Adrenal gland (tissue), 12 donors: ENCODE data around the gene ZFP1. TPM values are rescaled to one million over a fixed set of nuclear protein-coding genes. Genes with fewer than 3 reads are reported as not detected.
A peak's percentile ranks its signal among the peaks of the same experiment; 100 is the strongest.
"Not testable (repeated sequence)": the region's sequence is repeated elsewhere in the genome, so short reads cannot be mapped to it uniquely, and the experiment has no call there.

Source experiments
- DNase-seq, 7 donors: peaks; one replicate each; pipeline ENCODE4 v3.0.0-alpha.2; 2019 to 2020
- H3K27ac ChIP-seq, 5 donors: fragments of 200-600 bp; sonication (generic) in 4 of 5; 1 replicate in 3 of 5; 2 replicates in 2 of 5; pipeline versions ENCODE4 v1.5.1 to v1.8.0; 2016 to 2020; ENCODE audit warnings: mild to moderate bottlenecking in 1 of 5
- H3K27me3 ChIP-seq: fragments of 200-600 bp; 2 replicates; pipeline ENCODE4 v1.8.0; 2021
- H3K36me3 ChIP-seq, 2 donors: fragments of 200-600 bp; replicated peaks in 1 of 2; 1 replicate in 1 of 2; 2 replicates in 1 of 2; pipeline versions ENCODE4 v1.5.1 to v1.8.0; 2018 to 2022
- H3K4me1 ChIP-seq, 2 donors: fragments of 200-600 bp; replicated peaks in 1 of 2; 1 replicate in 1 of 2; 2 replicates in 1 of 2; pipeline versions ENCODE4 v1.5.1 to v1.8.0; 2018 to 2021
- H3K4me3 ChIP-seq, 4 donors: fragments of 200-600 bp; sonication (generic) in 3 of 4; one replicate each; pipeline ENCODE4 v1.5.1; 2016 to 2018
- H3K9me3 ChIP-seq, 3 donors: fragments of 200-600 bp; sonication (generic) in 1 of 3; replicated peaks in 1 of 3; 1 replicate in 2 of 3; 2 replicates in 1 of 3; pipeline versions ENCODE4 v1.5.1 to v1.8.0; 2016 to 2021
- CTCF ChIP-seq, 6 experiments: fragments of 450-650 bp in 4 of 6; fragments of 200-600 bp in 2 of 6; sonication (generic) in 1 of 6; IDR thresholded peaks; 1 replicate in 5 of 6; 2 replicates in 1 of 6; pipeline versions ENCODE4 v1.5.1 to v1.8.0; 2016 to 2021; ENCODE audit warnings: antibody characterized with exemption in 6 of 6, mild to moderate bottlenecking in 2 of 6, moderate library complexity in 1 of 6
- POLR2A ChIP-seq, 2 donors: fragments of 450-650 bp; IDR thresholded peaks; one replicate each; pipeline ENCODE4 v1.6.1; 2017; ENCODE audit warnings: antibody characterized with exemption in 2 of 2, mild to moderate bottlenecking in 2 of 2, moderate library complexity in 1 of 2
- WGBS, 4 donors: extraction: QIAGEN DNeasy Blood & Tissue Kit in 2 of 4; methylation state at CpG; one replicate each; pipeline versions ENCODE4 v1.1.5 to v1.1.7; 2013 to 2017; 5-methylcytosine and 5-hydroxymethylcytosine counted together
- intact Hi-C, 2 donors: fragments of 100-400 bp; cut with DNase I; formaldehyde crosslinking; loops; one replicate each; pipeline versions ENCODE4 v1.14.1 to v1.15.0; 2022 to 2023
- polyA plus RNA-seq, 3 donors: library from polyadenylated mRNA; stranded (reverse); fragments of 200-250 nt in 2 of 3; fragments of 350-450 nt in 1 of 3; fragmentation: Illumina TruSeq in 1 of 3; extraction: RNeasy Lipid Tissue Mini Kit (QIAGEN cat#74804) in 1 of 3; gene quantifications; one replicate each; pipeline ENCODE4 v1.2.3, GENCODE V29; 2013 to 2014
- total RNA-seq, 9 donors: library from RNA; depleted of rRNA in 4 of 9; stranded (reverse); fragments of >200 nt in 4 of 9; fragments of 120-200 nt in 1 of 9; fragmentation: NEBNext Ultra II Directional in 1 of 9; extraction: Animal tissue kit (Norgen Biotek cat#: 25700) in 1 of 9; gene quantifications; one replicate each; pipeline versions ENCODE4 v1.1.0 to v1.2.4, GENCODE V29; 2013 to 2023
- donor health status: healthy with polysubstance abuse.
- donor health status: Bipolar disorder and iron deficiency.
- donor health status: DM: yes; HTN: yes; CAD: no.
- donor health status: DM: no; HTN: no; CAD: no.
- donor health status: DM: no; HTN: no; CAD: no.
- donor health status: DM: yes; HTN: yes; CAD: no.

The ZFP1 gene
- total and polyA plus RNA-seq, 12 donors: 4.5 to 15.1 (median 8.7) TPM

GRCh38 chr16:75121949-75122568, 26.3 kb upstream of the ZFP1 start:
- intact Hi-C loops: no loop called here
- 95 to 98% (median 96%) methylated on average over 6 of the region's 6 CpGs for WGBS, 4 donors

GRCh38 chr16:75122609-75123008, 25.7 kb upstream of the ZFP1 start:
- H3K27me3 ChIP-seq: no peaks in the 10 kb centered on the region
- WGBS, 4 donors: 88 to 97% (median 94%) methylated on average over 1 of the region's 1 CpG
- intact Hi-C loops: no loop called here
- peaks cover 4 to 8% (median 4%) of the 10 kb centered on the region in 3 donors for H3K9me3 ChIP-seq
- H3K36me3 ChIP-seq: no peaks in the 10 kb centered on the region
- H3K4me3 ChIP-seq: no peak overlapping the region
- H3K27ac ChIP-seq: no peak overlapping the region
- H3K4me1 ChIP-seq: no peaks in the 10 kb centered on the region
- no peak for DNase-seq
- TF ChIP-seq CTCF (IDR thresholded peaks at IDR 0.05) (no peak), POLR2A (IDR thresholded peaks at IDR 0.05) (no peak)

More at GRCh38 chr16:75121949-75122568, 26.3 kb upstream of the ZFP1 start:
- H3K9me3 ChIP-seq: peaks cover 4 to 7% (median 4%) of the 10 kb centered on the region in 3 donors
- no peaks in the 10 kb centered on the region for H3K4me1 ChIP-seq
- H3K4me3 ChIP-seq: no peak overlapping the region
- TF ChIP-seq CTCF (IDR thresholded peaks at IDR 0.05) (no peak), POLR2A (IDR thresholded peaks at IDR 0.05) (no peak)
- no peak for DNase-seq
- no peak overlapping the region for H3K27ac ChIP-seq
- no peaks in the 10 kb centered on the region for H3K36me3 ChIP-seq
- no peaks in the 10 kb centered on the region for H3K27me3 ChIP-seq

GRCh38 chr16:75127713-75128415, 20.5 kb upstream of the ZFP1 start:
- no peak overlapping the region for H3K27ac ChIP-seq
- peaks cover 0 to 9% (median 0%) of the 10 kb centered on the region in 3 donors for H3K9me3 ChIP-seq
- no peaks in the 10 kb centered on the region for H3K36me3 ChIP-seq
- no peak for TF ChIP-seq CTCF (IDR thresholded peaks at IDR 0.05)
- no peak for TF ChIP-seq POLR2A (IDR thresholded peaks at IDR 0.05)
- intact Hi-C loops: no loop called here
- H3K4me3 ChIP-seq: no peak overlapping the region
- 58 to 66% (median 59%) methylated on average over 4 of the region's 4 CpGs for WGBS, 4 donors
- DNase-seq: no peak
- H3K4me1 ChIP-seq: no peaks in the 10 kb centered on the region
- no peaks in the 10 kb centered on the region for H3K27me3 ChIP-seq

DNA sequence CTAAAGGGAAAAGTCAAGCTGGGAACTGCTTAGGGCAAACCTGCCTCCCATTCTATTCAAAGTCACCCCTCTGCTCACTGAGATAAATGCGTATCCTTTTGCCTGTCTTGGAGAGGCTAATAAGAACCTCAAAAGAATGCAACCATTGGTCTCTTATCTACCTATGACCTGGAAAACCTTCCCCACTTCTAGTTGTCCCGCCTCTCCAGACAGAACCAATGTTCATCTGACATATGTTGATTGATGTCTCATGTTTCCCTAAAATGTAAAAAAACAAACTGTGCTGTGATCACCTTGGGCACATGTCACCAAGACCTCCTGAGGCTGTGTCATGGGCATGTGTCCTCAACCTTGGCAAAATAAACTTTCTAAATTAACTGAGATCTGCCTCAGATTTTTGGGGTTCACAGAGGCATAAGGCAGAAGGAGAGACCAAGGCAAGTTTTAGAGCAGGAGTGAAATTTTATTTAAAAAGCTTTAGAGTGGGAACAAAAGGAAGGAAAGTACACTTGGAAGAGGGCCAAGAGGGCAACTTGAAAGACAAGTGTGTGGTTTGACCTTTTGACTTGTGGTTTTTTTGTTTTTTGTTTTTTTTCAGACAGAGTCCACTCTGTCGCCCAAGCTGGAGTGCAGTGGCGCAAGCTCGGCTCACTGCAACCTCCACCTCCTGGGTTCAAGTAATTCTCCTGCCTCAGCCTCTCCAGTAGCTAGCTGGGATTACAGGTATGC, 18.7 kb upstream of the ZFP1 start:
- H3K4me3 ChIP-seq, H3K27ac ChIP-seq, H3K4me1 ChIP-seq, H3K27me3 ChIP-seq, H3K36me3 ChIP-seq, intact Hi-C loops, H3K9me3 ChIP-seq: not testable (repeated sequence)
- peak in 1 of 7 donors; percentile 10 for DNase-seq
- 53 to 56% (median 54%) methylated on average over 5 of the region's 5 CpGs for WGBS, 4 donors
